Measurements from ENCODE around the gene ZKSCAN2.

Gene ZKSCAN2

DNA sequence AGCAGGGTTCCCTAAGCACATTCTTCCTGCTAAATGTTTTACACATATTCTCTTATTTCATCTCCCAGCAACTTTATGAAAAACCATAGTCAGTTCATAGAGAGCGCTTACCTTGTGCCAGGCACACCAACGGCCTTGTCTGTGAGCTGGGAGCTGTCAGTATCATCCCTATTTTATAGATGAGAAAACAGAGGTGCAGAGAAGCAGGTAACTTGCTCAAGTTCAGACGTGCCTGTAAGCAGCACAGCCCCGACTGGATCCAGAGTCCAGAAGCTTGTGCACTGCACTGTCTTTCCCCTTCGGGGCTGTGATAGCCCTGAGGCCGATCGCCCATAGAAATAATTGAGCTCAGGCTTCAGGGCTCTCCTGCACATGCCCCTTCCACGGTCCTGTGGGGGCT lies 34.7 kb downstream of the ZKSCAN2 start:
- no peak for DNase-seq

DNA sequence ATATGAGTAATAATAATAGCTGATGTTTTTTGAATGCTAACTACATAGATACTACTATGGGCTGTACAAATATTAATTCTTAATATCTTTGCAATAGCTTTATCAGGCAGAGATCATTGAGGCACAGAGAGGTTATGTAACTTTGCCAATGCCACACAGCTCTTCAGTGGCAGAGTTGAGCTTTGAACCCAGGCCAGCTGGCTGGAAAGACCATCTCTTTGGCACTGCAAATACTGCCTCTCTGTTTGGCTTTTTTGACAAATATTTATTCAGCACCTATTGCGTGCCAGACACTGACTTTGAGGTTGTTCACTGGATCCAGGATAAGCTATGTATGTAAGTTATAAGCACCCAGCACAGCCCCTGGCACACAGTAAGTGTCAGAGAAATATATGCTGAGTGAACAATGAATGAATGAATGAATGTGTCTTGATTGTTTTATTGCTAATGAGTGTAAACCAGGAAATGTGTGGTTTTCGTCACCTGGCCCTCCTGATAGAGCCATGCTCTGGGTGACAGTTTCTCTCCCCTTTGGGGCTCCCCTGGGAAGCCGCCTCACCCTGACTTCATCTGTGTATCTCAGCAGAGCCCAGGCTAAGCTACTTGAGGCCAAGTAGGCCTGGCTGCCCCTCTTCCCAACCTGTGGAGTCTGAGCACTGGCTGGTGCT lies 38.4 kb downstream of the ZKSCAN2 start:
- DNase-seq: no peak

DNA sequence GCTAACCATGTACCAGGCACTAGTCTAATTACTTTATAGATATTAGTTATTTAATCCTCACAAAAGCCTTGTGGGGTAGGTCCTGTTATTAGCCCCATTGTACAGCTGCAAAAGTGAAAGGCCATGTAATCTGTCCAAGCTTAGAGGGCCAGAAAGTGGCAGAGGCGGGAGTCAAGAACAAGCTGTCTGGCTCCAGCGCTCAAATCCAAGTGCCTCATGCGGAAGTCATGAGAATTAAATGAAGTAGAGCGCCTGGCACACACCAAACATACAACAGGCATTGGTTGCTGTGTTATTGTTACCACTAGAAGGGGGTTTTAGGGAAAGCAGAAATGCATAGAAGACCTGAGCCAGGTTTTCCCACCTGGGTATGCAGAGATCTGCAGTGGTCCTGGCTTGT lies 39.7 kb downstream of the ZKSCAN2 start:
- no peak for DNase-seq

DNA sequence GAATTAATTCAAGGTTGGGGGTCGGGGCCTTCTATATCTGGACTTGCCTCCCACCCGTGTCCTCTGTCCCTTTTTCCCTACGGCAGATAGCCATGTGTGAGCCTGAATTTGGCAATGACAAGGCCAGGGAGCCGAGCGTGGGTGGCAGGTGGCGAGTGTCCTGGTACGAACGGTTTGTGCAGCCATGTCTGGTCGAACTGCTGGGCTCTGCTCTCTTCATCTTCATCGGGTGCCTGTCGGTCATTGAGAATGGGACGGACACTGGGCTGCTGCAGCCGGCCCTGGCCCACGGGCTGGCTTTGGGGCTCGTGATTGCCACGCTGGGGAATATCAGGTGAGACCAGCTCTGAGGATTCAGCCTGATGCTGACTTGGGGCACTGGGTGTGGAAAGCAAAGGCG lies 40.5 kb downstream of the ZKSCAN2 start:
- DNase-seq: no peak

DNA sequence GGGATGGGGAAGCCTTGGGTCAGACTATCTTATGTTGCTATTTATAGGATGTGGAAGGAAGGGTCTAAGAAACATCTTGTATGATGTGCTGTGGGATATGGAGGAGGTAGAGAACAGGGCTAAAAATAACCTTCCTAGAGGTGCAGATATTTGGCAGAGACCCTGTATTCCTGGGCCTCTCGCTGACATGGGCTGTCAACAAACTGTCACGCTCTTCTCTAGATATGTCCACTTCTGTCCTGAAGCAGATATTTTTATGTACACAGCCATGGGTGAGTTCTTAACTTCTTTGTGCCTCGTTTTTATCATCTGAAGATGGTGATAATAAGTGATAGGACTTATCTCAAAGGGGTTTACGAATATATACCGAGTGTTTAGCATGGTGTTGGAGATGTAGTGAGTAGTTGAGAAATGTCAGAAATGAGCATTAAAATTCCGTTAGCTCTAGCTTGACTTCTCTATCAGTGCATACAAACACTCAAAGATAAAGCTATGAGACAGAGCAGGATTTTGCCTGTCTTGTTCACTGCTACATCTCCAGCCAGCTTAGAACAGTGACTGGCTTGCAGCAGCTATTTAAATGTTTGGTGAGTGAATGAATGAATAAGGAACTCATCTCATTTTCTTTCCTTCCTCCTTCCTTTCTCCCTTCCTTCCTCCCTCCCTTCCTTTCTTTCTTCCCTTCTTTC lies 43.8 kb downstream of the ZKSCAN2 start:
- no peak for DNase-seq

DNA sequence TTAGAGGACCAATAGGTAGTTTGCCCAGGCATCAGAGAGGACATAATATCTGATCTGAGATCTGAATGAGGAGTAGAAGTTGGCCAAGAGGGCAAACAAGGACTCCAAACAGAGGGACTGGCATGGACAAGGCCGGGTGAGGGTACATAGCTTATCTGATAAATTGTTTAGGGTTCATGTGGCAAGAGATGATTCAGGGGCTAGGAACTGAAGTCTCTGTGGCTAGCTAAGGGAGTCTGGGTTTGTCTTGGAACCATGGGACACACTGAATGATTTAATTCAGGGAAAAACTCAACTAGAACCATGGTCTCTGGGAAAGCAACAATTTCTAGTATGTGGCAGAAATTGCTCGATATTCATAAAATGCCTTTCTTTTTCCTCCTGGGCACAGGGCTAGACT lies 45.0 kb downstream of the ZKSCAN2 start:
- no peak for DNase-seq

DNA sequence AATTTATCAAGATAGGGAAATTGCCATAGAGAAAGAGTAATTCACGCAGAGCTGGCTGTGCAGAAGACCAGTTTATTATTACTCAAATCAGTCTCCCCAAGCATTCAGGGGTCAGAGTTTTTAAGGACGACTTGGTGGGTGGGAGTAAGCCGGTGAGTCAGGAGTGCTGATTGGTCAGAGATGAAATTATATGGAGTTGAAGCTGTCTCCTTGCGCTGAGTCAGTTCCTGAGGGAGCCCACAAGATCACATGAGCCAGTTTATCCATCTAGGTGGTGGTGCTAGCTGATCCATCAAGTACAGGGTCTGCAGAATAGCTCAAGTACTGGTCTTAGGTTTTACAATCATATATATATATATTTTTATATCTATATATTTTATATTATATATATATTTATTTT lies 46.9 kb downstream of the ZKSCAN2 start:
- no peak for DNase-seq

DNA sequence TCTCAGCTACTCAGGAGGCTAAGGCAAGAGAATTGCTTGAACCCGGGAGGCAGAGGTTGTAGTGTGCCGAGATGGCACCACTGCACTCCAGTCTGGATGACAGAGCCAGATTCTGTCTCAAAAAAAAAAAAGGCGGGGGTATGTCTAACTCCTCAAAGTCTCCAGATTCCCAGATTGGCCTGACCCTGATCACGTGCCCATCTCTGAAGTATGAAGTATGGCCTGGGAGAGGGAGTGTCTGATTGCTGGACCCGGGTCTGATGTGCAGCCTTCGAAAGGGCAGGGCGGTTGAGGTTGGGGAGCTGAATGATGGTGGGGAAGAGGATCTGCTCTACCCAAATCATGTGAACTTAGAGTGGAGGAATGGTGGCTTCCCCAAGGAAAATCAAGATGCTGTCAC lies 58.2 kb downstream of the ZKSCAN2 start:
- DNase-seq: no peak

DNA sequence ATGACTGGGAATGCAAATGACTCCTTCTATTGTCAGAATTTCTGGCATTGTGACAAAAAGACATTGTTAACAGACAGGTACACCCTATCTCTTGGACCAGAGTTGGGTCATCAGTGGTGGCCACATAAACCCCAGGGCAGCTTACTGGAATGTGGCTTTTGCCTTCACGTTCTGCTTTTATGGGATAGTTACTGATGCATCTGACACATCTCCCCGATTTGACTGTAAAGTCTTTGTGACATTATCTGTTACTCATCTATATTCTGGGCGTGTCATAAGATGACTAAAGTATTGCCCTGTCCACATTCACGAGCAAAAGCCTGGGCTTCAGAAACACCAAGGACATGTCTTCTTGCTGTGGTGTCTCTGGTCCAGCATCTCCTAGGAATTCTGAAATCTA lies 59.6 kb downstream of the ZKSCAN2 start:
- DNase-seq: no peak

DNA sequence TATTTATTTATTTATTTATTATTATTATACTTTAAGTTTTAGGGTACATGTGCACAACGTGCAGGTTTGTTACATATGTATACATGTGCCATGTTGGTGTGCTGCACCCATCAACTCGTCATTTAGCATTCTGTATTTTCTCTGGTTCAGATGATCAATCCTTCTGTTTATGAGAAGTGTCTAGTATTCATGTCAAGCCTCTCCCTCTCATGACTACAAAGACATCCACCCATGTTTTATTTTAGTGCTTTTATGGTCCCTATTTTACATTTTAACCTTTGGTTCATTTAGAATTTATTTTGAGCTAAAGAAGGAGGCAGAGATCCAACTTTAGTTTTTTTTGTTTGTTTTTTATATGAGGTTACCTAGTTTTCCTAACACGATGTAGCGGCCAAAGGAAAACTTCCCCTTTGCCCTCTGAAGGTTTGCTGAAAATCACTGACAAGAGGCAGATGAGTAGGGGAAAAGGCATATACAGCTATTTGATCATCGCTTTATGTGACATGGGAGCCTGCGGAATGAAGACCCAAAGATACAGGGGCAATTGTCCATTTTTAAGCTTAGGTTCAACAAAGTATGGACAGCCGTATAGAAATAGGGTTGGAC lies 63.3 kb downstream of the ZKSCAN2 start:
- no peak for DNase-seq

DNA sequence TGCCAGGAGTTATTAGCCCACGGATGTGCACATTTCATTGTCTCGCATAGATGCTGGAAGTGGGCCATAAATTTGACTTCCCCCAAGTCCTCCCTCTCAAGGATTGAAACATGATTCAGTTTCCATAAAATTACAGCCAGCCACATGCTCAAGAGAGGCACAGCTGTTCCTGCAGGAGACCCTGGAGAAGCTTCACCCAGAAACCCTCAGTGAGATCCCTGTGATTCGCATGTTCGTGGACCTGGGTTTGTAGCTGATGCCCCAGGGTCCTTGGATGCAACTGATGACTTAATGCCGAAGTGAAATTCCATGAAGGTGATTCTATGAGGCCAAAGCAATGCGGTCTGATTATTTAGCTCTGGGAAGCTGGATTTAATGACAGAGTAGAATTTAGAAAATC lies 65.5 kb downstream of the ZKSCAN2 start:
- no peak for DNase-seq

DNA sequence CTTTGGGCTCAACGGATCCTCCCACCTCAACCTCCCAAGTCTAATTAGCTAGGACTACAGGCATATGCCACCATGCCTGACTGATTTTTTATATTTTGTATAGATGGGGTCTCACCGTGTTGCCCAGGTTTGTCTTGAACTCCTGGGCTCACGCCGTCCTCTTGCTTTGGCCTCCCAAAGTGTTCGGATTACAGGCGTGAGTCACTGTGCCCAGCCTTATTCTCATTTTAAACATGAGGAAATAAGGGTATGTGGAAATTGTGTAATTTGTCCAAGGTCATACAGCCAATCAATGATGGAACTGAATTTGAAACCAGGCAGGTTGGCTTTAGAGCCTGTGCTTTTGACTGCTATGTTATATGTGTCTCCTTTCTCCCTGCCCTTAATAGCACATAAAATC lies 68.3 kb downstream of the ZKSCAN2 start:
- DNase-seq: no peak

DNA sequence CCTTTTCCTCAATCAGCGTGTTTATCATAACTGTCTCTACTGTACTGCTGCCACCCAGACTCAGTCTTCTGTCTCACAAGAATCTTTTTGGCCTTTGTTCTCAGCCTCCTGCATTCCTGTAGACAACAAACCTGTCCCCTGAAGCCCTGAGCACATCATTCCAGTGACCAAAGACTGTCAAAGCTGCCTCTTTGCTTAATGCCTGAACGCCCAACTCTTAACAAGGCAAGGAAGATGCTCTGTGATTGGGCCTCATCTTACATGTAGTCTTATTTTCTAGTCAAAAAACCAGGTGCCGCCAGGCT lies 70.2 kb downstream of the ZKSCAN2 start:
- no peak for DNase-seq
